22Rv1 (cell line): ENCODE data around the gene ERRFI1.

Source experiments
- H3K27ac ChIP-seq: fragments of 450-650 bp; 2 replicates; pipeline ENCODE4 v1.5.1; 2017
- CTCF ChIP-seq: fragments of 450-650 bp; IDR thresholded peaks from 2 replicates; pipeline ENCODE4 v1.5.1; 2017; ENCODE audit warnings: mild to moderate bottlenecking
- ZFX ChIP-seq: fragments of 450-650 bp; IDR thresholded peaks from 2 replicates; pipeline ENCODE4 v1.6.1; 2017; ENCODE audit warnings: antibody characterized with exemption, borderline replicate concordance

Gene ERRFI1

DNA sequence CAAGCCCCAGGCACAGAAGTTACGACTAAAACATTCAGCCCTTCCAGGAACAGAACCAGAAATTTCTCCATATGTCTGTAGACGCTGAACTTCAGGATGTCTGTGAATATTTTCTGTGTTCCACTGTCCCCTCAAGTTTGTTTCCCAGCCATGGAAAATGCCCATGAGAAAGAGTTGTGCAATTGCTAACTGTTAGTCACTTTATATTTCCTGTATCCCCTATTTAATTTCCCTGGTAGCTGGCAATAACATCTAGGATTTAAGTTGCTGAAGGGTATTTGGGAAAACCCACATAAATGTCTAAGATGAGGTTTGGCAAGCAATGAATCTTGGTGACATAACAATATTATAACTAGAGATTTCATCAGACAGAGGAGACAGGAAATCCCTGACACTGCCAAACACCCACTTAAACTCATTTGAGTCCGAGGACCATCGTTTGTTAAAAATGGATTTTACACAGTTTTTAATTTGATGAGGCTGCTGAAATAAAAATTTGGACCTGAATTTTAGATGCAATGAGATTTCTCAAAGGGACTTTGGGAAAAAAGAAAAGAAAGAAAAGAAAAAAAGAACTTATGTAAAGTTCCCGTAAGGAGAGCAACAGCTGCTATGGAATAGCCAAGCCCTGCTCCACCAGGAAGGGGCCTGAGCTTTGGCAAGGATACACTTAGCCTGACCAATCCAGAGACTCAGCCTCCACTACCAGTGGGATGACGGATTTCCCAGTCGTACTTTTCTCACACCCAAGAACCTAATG, 21.8 kb upstream of the ERRFI1 start:
- no peak overlapping the region for H3K27ac ChIP-seq
- no peak for TF ChIP-seq ZFX
- TF ChIP-seq CTCF, result no peak

- TF ChIP-seq CTCF (no peak), ZFX (no peak)
- H3K27ac ChIP-seq, result no peak overlapping the region
Measured at GRCh38 chr1:8047112-8047511, 21.0 kb upstream of the ERRFI1 start.

GRCh38 chr1:8046391-8046790, 20.3 kb upstream of the ERRFI1 start:
- TF ChIP-seq ZFX, result no peak
- no peak for TF ChIP-seq CTCF
- no peak overlapping the region for H3K27ac ChIP-seq

DNA sequence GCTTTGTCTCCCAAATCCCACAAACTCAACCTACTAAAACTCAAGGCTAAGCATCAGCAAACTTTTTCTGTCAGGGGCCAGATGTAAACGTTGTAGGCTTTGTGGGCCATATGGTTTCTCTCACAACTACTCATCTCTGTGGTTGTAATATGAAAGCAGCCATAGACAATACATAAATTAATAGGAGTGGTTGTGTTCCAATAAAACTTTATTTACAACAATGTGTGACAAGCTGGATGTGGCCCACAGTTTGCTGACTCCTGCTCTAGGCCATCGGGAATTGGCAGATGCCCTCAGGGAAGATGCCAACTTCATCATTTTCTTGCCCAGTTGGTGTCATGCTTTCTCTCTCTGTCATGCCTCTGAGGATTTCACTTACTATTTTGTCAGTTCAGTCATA, 17.5 kb upstream of the ERRFI1 start:
- H3K27ac ChIP-seq, result no peak overlapping the region
- TF ChIP-seq ZFX (no peak), CTCF (no peak)

DNA sequence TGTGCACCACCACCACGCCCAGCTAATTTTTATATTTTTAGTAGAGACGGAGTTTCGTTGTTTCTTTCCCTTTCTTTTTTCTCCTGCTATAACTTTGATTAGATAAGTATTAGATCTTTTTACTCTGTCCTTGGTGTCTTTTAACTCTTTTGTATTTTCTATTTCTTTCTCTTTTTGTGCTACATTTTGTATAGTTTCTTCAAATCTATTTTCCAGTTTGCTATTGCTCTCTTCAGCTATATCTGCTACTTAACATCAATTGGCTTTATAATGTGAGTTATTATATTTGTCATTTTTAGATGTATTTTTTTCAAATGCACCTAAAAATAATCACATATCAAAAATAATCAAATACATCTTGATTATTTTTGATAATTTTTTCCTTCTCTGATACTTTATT, 16.0 kb upstream of the ERRFI1 start:
- no peak overlapping the region for H3K27ac ChIP-seq
- TF ChIP-seq CTCF (no peak), ZFX (no peak)

DNA sequence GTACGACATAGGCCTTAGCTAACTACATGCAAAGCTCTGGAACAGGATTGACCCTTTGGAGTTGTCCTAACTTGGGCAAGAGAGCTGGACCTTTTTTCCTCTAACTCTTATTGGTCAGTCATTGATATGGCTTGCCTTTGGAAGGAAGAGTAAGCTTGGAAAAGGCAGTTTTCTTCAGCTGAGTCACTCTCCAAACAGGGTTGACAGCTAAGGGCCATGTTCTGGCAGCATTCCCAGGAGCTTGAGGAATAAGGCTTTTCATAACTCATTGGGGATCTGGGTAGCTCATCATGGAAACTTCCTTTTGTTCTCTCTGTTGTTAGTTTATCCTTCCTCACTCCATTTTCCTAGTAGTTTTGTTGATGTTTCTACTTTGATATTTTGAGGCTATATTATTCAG, 14.5 kb upstream of the ERRFI1 start:
- TF ChIP-seq ZFX (no peak), CTCF (no peak)
- H3K27ac ChIP-seq, result peak overlapping the region; percentile 14

DNA sequence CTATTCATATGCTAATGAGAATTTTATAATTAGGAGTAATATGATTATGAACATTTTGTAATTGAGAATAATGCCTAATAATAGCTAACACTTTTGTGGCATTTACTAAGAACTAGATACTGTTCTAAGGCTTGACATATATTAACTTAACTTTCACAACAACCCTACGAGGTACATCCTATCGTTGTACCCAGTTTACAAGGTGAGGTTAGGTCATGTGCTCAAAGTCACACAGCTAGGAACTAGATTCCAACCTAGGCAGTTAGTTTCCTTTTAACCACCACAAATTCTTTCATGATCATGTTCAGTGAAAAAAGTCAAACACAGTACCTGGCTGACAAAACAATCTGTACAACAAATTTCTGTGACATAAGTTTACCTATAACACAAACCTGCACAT, 13.0 kb upstream of the ERRFI1 start:
- TF ChIP-seq CTCF (no peak), ZFX (no peak)

More for the DNA sequence above, 13.0 kb upstream of the ERRFI1 start:
- H3K27ac ChIP-seq, result 0 out of 2 replicates have a peak overlapping the region, but pooled peaks have one; percentile 8
